ENCODE results near the gene KLB.
A peak's percentile ranks its signal among the peaks of the same experiment; 100 is the strongest.

The KLB gene

GRCh38 chr4:39464886-39465501, 58.3 kb downstream of the KLB start:
- DNase-seq (ENCODE audit: low read depth): peak; percentile 78

- no peak for DNase-seq (ENCODE audit: low read depth)
These were observed 60.0 kb downstream of the KLB start for GRCh38 chr4:39466747-39467146.

GRCh38 chr4:39467464-39467863, 60.7 kb downstream of the KLB start:
- no peak for DNase-seq (ENCODE audit: low read depth)

- DNase-seq (ENCODE audit: low read depth): peak; percentile 52
These were observed 62.8 kb downstream of the KLB start for GRCh38 chr4:39469429-39470077.

- no peak for DNase-seq (ENCODE audit: low read depth)
These were observed 63.7 kb downstream of the KLB start for GRCh38 chr4:39470402-39470801.

- no peak for DNase-seq (ENCODE audit: low read depth)
These were observed 65.7 kb downstream of the KLB start for GRCh38 chr4:39472396-39472795.

- DNase-seq (ENCODE audit: low read depth): no peak
These were observed 69.6 kb downstream of the KLB start for GRCh38 chr4:39476187-39476895.

GRCh38 chr4:39480251-39480650, 73.5 kb downstream of the KLB start:
- DNase-seq (ENCODE audit: low read depth): no peak

- no peak for DNase-seq (ENCODE audit: low read depth)
These were observed 74.4 kb downstream of the KLB start for GRCh38 chr4:39480902-39481695.

GRCh38 chr4:39484582-39485272, 78.0 kb downstream of the KLB start:
- DNase-seq (ENCODE audit: low read depth): no peak

- DNase-seq (ENCODE audit: low read depth): no peak
These were observed 79.6 kb downstream of the KLB start for GRCh38 chr4:39486221-39486804.

- no peak for DNase-seq (ENCODE audit: low read depth)
These were observed 83.6 kb downstream of the KLB start for GRCh38 chr4:39490322-39490721.

- no peak for DNase-seq (ENCODE audit: low read depth)
These were observed 87.6 kb downstream of the KLB start for GRCh38 chr4:39494354-39494753.

- no peak for DNase-seq (ENCODE audit: low read depth)
These were observed 88.9 kb downstream of the KLB start for GRCh38 chr4:39495446-39496213.

GRCh38 chr4:39497909-39498726, 91.4 kb downstream of the KLB start:
- no peak for DNase-seq (ENCODE audit: low read depth)

- DNase-seq (ENCODE audit: low read depth): no peak
These were observed 91.9 kb downstream of the KLB start for GRCh38 chr4:39498727-39499020.

All from non-pigmented ciliary epithelial cell (primary cell).